CD4-positive, alpha-beta T cell treated with Interleukin-4 for 4 hours (primary cell): ENCODE data around the gene TRAF2.

Source experiments
- DNase-seq: peaks from one replicate; pipeline ENCODE4 v3.0.0-alpha.2; 2020

The TRAF2 gene

GRCh38 chr9:136951541-136952320 is 65.4 kb downstream of the TRAF2 start, which contains the start of gene LCN12:
TSS of gene LCN12 (plus strand) at chr9:136952273. CDS start at chr9:136952328, 55 bp downstream.
- DNase-seq, result no peak

DNA sequence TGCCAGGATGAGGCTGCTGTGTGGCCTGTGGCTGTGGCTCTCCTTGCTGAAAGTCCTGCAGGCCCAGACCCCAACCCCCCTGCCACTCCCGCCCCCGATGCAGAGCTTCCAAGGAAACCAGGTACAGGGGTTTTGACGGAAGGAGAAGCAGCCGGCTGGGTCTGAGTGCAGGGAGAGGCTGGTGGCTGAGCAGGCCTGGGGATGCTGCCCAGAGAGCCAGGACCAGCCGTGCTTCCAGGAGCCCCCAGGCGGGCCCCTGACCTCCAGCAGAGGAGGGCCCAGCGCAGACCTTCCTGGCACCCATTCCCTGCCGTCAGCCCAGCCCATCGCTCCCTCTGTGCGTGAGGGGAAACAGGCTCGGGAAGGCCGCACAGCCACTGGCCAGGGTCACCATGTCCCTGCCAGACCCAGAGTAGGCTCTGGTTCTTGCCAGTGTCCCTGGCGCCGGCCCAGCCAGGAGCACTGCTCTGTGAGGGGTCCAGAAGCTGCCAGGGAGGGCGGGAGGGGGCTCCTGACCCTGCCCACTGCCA is 66.1 kb downstream of the TRAF2 start:
- DNase-seq, result no peak

DNA sequence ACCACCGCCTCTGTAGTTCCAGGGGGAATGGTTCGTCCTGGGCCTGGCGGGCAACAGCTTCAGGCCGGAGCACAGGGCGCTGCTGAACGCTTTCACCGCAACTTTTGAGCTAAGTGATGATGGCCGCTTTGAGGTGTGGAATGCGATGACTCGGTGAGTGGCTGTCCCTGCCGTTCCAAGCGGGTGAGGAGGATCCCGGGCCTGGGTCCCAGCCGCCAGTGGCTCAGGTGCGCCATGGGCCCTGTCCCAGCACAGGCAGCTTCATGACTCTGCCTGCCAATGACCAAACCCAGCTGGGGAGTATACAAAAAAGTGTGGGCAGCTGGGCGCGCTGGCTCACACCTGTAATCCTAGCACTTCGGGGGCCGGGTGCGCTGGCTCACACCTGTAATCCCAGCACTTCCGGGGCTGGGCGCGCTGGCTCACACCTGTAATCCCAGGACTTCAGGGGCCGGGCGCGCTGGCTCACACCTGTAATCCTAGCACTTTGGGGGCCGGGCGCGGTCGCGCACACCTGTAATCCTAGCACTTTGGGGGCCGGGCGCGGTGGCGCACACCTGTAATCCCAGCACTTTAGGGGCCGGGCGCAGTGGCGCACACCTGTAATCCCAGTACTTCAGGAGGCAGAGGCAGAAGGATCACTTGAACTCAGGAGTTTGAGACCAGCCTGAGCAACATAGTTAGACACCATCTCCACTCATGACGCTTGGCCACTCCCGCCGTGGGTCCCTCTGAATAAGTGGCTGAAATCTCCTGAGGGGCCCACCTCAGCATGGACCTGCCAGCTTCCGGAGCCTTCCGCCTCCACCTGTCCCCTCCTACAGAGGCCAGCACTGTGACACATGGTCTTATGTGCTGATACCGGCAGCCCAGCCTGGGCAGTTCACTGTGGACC is 66.8 kb downstream of the TRAF2 start:
- DNase-seq, result no peak

DNA sequence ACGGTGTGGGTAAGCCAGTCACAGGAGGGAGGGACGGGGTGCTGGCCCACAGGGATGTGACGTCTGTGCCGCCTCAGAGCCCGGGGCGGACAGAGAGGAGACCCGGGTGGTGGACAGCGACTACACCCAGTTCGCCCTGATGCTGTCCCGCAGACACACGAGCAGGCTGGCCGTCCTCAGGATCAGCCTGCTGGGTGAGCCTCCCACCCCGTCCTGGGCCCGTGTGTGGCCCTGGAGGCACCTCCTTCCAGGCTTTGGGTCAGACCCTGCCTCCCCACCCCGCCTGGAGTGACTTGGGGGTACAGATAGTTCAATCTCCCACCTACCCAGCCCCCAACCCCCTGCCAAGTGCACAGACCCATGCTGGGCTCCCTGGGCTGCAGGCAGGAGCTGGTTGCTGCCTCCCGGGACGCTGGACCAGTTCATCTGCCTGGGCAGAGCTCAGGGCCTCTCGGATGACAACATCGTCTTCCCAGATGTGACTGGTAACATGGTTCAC is 67.5 kb downstream of the TRAF2 start:
- DNase-seq, result no peak

GRCh38 chr9:136954270-136955083 is 68.2 kb downstream of the TRAF2 start:
- no peak for DNase-seq

- no peak for DNase-seq
Observed at GRCh38 chr9:136955202-136955942, 69.1 kb downstream of the TRAF2 start.

GRCh38 chr9:136955943-136956335 is 69.6 kb downstream of the TRAF2 start:
- DNase-seq, result no peak

- DNase-seq, result no peak
Observed at GRCh38 chr9:136956604-136957003, 70.3 kb downstream of the TRAF2 start.

DNA sequence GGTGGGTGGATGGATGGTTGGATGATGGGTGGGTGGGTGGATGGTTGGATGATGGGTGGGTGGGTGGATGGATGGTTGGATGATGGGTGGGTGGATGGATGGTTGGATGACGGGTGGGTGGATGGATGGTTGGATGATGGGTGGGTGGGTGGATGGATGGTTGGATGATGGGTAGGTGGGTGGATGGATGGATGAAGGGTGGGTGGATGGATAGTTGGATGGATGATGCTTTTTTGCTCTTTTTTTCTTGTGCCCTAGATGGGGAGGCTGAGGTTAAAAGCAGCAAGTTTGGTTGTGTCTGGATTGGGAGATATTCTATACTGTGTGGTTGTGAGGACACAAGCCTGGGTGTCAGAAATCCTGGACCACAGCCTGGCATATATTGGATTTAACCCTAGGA is 71.1 kb downstream of the TRAF2 start:
- DNase-seq, result no peak

DNA sequence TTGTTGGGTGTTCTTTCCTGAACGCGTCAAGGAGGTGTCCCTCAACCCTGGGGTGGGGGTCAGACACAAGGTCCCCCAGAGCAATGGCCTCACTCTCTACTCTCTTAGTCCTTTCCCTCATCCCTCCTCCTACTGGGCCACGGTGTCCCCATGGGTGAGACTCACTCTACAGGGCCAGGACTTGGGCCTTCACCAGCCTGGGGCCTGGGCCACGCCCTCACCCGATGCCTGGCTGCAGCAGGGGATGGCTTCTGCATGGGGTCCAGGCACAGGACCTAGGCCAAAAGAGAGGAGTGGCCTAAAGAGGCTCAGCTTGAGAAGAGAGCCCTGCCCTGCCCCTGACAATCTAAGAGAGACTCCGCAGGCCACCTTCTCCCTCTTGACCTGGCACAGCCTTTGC is 71.6 kb downstream of the TRAF2 start:
- DNase-seq, result no peak

- no peak for DNase-seq
Observed at GRCh38 chr9:136958473-136958872, 72.2 kb downstream of the TRAF2 start.

DNA sequence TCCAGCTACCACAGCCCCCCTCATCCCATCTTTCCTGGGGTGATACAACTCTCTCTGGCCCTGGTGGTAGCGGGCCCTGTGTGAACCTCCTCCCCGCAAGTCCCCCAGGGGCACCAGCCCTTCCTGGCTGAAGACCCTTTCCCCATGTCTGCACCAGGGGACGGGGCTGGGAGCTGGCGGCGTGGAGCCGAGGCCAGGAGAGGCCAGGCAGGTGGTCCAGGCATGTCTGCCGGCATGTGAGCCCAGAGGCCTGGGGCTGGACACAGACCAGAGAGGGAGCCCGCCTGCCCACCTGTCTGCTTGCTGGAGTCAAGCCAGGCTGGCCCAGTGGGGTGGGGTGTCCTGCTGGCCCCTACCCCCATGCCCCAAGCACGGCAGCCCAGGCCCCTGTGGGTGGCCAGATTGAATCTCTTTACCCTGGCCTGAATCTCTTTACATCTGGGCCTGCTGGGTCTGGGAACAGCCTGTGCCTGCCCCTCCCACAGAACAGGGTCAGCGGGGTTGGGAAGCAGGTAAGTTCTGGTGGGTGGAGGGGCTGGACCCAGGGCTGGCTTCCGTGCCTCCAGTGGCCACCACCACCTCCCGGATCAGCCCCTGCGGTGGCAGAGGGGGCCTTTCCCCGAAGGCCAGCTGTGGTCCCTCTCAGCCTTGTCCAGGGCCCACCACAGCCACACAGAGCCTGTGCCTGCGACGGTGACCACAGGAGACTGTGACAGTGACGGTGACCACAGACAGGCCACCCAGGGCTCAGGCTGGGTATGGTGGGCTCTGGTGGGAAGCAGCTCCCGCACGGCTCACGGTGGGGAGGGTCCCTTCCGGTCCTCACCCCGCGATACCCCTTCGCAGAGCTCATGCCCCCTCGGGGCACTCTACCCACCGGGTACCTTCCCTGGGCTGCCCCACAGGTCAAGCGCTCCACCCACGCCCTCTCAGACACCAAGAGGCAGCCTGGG is 72.9 kb downstream of the TRAF2 start:
- DNase-seq, result no peak

DNA sequence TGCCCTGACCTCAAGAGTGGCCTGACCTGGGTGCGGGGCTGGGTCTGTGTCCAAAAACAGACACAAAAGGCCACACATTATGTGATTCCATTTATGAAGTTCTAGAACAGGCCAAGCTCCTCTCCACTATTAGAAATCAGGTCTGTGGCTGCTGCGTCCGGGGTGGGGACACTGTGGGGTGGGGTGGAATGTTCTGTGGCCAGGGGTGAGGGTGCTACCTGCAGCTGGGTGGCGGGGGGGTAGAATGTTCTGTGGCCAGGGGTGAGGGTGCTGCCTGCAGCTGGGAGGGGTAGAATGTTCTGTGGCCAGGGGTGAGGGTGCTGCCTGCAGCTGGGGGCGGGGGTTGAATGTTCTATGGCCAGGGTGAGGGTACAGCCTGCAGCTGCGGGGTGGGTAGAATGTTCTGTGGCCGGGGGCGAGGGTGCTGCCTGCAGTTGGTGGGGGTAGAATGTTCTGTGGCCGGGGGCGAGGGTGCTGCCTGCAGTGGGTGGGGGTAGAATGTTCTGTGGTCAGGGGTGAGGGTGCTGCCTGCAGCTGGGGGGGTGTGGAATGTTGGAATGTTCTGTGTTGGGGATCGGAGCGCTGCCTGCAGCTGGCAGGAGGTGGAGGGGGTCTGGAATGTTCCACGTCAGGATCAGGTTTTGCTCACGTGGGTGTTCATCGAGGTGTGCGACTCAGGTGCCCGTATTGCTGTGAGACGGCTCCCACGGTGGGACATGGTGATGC is 74.1 kb downstream of the TRAF2 start:
- DNase-seq, result peak; percentile 45

DNA sequence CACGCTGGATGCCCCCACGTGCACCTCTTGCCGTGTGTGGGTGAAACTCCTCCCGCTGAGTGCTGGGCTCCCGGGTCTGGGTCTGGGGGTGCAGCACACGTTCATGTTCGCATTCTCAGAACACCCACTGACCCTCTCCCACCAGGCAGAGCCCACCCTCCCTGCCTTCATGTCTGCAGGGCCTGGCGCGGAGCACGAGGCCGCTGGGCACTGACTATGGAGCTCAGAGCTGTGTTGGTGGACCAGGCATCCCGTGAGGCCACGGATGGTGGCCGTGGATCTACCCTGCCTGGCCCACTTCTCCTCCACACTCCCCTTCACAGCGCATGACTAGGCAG is 74.6 kb downstream of the TRAF2 start:
- DNase-seq, result no peak

GRCh38 chr9:136961279-136962065 is 75.2 kb downstream of the TRAF2 start:
- no peak for DNase-seq

- no peak for DNase-seq
Observed at GRCh38 chr9:136962163-136962562, 75.8 kb downstream of the TRAF2 start.

DNA sequence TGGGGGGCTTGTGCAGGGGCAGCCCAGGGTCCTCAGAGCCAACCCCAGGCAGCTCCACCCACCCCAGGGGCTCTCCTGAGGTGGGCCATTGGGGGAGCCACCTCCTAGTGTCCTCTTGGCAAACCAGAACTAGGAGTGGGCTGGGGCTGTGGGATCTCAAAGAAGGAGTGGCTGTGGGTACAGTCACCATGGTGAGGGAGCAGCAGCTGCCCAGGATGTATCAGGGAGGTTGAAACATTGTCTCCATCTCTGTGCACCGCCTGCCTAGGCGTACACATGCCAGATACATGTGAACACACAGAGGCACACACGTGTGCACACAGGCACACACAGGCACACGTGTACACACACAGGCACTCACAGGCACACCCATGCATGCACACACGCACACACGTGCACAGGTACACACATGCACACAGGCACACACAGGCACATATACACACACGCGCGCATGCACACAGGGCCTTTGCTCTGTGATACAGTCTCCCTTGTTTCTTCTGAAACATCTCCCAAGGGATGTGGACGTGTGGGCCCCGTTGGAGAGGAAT is 76.5 kb downstream of the TRAF2 start:
- no peak for DNase-seq

- no peak for DNase-seq
Observed at GRCh38 chr9:136963341-136963740, 77.0 kb downstream of the TRAF2 start.

DNA sequence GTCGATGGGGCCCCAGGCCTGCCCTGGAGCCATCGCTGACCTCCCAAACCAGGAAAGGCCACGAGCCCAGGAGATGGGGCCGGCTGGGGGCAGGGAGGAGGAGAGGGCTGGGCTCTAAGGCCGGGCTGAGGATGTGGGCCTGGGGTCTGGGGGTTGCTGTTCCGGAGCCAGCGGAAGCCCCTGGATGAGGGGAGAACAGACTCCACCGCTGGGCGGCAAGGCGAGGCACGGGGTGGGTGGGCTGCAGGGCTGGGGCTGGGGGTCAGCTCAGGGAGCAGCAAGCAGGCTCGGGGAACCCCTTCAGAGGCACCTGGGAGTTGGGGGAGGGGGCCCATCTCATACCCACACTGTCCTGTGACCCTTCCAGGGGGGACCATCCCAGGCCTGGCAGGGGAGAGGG is 77.4 kb downstream of the TRAF2 start:
- DNase-seq, result no peak
